A673 (cell line): Measurements from ENCODE around the gene KCNG2.

Source experiments
- EZH2 ChIP-seq: fragments of 200-600 bp; sonication (generic); IDR thresholded peaks from 2 replicates; pipeline ENCODE4 v1.6.1; 2017; ENCODE audit warnings: borderline replicate concordance, low read depth, mild to moderate bottlenecking, mixed read lengths, antibody characterized with exemption, low read length; ENCODE audit not compliant: poor library complexity, severe bottlenecking
- TF ChIP-seq, protein P1 (sequence below): fragments of 300-800, 200-600 bp; sonication (generic); conservative IDR thresholded peaks from 2 replicates; pipeline ENCODE4 v1.5.1; 2017; ENCODE audit warnings: low read depth, mild to moderate bottlenecking, antibody characterized with exemption, low read length, moderate library complexity, mixed read lengths

DNA sequence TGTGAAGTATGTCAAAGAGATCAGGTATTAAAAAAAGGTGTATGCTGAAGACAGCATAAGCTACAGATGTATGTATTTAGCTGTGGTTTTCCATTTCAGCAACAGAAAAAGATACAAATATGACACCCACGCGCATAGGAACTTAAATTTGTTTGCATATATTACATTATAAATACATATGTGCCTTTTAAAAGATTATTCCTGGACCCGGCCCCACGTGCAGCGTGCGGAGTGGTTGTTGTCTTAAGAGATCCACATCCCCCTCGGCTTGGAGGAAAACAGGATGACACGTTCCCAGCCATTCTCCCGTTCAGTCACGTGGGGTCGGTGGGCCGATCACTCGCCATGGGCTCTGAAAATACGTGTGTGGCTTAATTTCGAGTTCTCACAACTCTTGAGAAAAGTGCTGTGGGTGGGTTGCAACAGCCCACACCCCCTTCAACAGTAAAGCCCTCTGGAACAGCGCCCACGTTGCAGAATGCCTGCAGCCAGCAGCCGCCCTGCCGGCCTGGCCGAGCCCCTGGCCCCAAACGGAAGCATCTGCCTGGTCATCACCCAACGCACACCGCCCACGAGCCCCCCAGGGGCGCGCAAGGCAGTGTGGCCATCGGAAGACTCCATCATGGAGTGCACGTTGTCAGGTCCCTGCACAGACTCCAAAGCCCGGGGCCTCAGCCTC is 18.6 kb upstream of the KCNG2 start:
- TF ChIP-seq, protein P1, sequence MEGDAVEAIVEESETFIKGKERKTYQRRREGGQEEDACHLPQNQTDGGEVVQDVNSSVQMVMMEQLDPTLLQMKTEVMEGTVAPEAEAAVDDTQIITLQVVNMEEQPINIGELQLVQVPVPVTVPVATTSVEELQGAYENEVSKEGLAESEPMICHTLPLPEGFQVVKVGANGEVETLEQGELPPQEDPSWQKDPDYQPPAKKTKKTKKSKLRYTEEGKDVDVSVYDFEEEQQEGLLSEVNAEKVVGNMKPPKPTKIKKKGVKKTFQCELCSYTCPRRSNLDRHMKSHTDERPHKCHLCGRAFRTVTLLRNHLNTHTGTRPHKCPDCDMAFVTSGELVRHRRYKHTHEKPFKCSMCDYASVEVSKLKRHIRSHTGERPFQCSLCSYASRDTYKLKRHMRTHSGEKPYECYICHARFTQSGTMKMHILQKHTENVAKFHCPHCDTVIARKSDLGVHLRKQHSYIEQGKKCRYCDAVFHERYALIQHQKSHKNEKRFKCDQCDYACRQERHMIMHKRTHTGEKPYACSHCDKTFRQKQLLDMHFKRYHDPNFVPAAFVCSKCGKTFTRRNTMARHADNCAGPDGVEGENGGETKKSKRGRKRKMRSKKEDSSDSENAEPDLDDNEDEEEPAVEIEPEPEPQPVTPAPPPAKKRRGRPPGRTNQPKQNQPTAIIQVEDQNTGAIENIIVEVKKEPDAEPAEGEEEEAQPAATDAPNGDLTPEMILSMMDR = no peak
- TF ChIP-seq EZH2 = no peak
